OCI-LY3 (cell line): ENCODE results near the gene SPOCK3.

ENCODE experiments used
- H2AFZ ChIP-seq: fragments of 200-600, 300-600 bp; shearing (Covaris generic); 2 replicates; pipeline ENCODE4 v1.6.0; 2014; ENCODE audit warnings: antibody characterized with exemption, low read depth, low read length
- H3K27ac ChIP-seq: fragments of 200-600, 300-600 bp; sonication (generic); 2 replicates; pipeline ENCODE4 v1.5.1; 2014; ENCODE audit warnings: mild to moderate bottlenecking, low read length, moderate library complexity, mixed read lengths
- H3K27me3 ChIP-seq: fragments of 200-600, 300-600 bp; sonication (generic); 2 replicates; pipeline ENCODE4 v1.6.1; 2014; ENCODE audit warnings: low read depth, low read length, mixed read lengths
- H3K36me3 ChIP-seq: fragments of 200-600, 300-600 bp; sonication (generic); replicated peaks from 2 replicates; pipeline ENCODE3; 2014; ENCODE audit warnings: low read depth, low read length, mixed read lengths
- H3K4me1 ChIP-seq: fragments of 300-600, 200-600 bp; sonication (generic); 2 replicates; pipeline ENCODE4 v1.6.1; 2014; ENCODE audit warnings: low read length, mixed read lengths
- H3K4me2 ChIP-seq: fragments of 200-600, 300-600 bp; sonication (generic); 2 replicates; pipeline ENCODE4 v1.6.1; 2014; ENCODE audit warnings: low read length, mixed read lengths
- H3K4me3 ChIP-seq: fragments of 300-600, 200-600 bp; sonication (generic); 2 replicates; pipeline ENCODE4 v1.5.1; 2014; ENCODE audit warnings: antibody characterized with exemption, mild to moderate bottlenecking, low read length, moderate library complexity
- H3K79me2 ChIP-seq: fragments of 300-600, 200-600 bp; shearing (Covaris generic); 2 replicates; pipeline ENCODE4 v1.6.1; 2014; ENCODE audit warnings: mild to moderate bottlenecking, low read length, mixed read lengths
- H3K9ac ChIP-seq: fragments of 300-600, 200-600 bp; shearing (Covaris generic); 2 replicates; pipeline ENCODE4 v1.6.0; 2014; ENCODE audit warnings: mild to moderate bottlenecking, low read length, moderate library complexity
- H3K9me3 ChIP-seq: fragments of 200-600, 300-600 bp; shearing (Covaris generic); 2 replicates; pipeline ENCODE4 v1.6.1; 2014; ENCODE audit warnings: low read length, mixed read lengths; ENCODE audit not compliant: insufficient read depth
- H4K20me1 ChIP-seq: fragments of 200-600, 300-600 bp; sonication (generic); 2 replicates; pipeline ENCODE4 v1.6.1; 2016; ENCODE audit warnings: low read length, mixed read lengths; ENCODE audit not compliant: insufficient read depth
- CTCF ChIP-seq: fragments of 200-600, 300-600 bp; sonication (generic); IDR thresholded peaks from 2 replicates; pipeline ENCODE4 v1.5.1; 2014; ENCODE audit warnings: antibody characterized with exemption, low read length, low read depth
- EZH2phosphoT487 ChIP-seq: fragments of 200-600 bp; shearing (Covaris generic); IDR thresholded peaks from 2 replicates; pipeline ENCODE4 v1.6.1; 2018; ENCODE audit warnings: antibody characterized with exemption, mixed run types, low read depth

Gene SPOCK3

GRCh38 chr4:166989886-166990285 lies 244.4 kb downstream of the SPOCK3 start:
- H4K20me1 ChIP-seq, result no peaks in the 10 kb centered on the region
- no peak overlapping the region for H3K4me3 ChIP-seq
- no peak overlapping the region for H3K27ac ChIP-seq
- TF ChIP-seq EZH2phosphoT487, result no peak
- no peak for TF ChIP-seq CTCF
- no peaks in the 10 kb centered on the region for H3K9me3 ChIP-seq
- H3K27me3 ChIP-seq, result no peaks in the 10 kb centered on the region
- H3K9ac ChIP-seq, result no peak overlapping the region
- H3K4me2 ChIP-seq, result no peak overlapping the region
- no peaks in the 10 kb centered on the region for H3K36me3 ChIP-seq
- H3K79me2 ChIP-seq, result no peaks in the 10 kb centered on the region
- H3K4me1 ChIP-seq, result peaks cover 6% of the 10 kb centered on the region; the same call in 1 of the 2 replicates
- no peak overlapping the region for H2AFZ ChIP-seq

- no peak overlapping the region for H3K27ac ChIP-seq
- H3K4me1 ChIP-seq, result peaks cover 6% of the 10 kb centered on the region; the same call in 1 of the 2 replicates
- H3K79me2 ChIP-seq, result no peaks in the 10 kb centered on the region
- H3K36me3 ChIP-seq, result no peaks in the 10 kb centered on the region
- no peaks in the 10 kb centered on the region for H4K20me1 ChIP-seq
- H3K4me2 ChIP-seq, result no peak overlapping the region
- no peaks in the 10 kb centered on the region for H3K27me3 ChIP-seq
- no peak overlapping the region for H2AFZ ChIP-seq
- H3K4me3 ChIP-seq, result no peak overlapping the region
- TF ChIP-seq EZH2phosphoT487 (no peak), CTCF (no peak)
- no peaks in the 10 kb centered on the region for H3K9me3 ChIP-seq
- no peak overlapping the region for H3K9ac ChIP-seq
Observed at GRCh38 chr4:166987026-166987425, 247.3 kb downstream of the SPOCK3 start.

- no peaks in the 10 kb centered on the region for H3K9me3 ChIP-seq
- TF ChIP-seq CTCF (no peak), EZH2phosphoT487 (no peak)
- H3K4me2 ChIP-seq, result no peak overlapping the region
- H4K20me1 ChIP-seq, result no peaks in the 10 kb centered on the region
- H3K4me1 ChIP-seq, result no peaks in the 10 kb centered on the region
- H3K4me3 ChIP-seq, result no peak overlapping the region
- no peak overlapping the region for H2AFZ ChIP-seq
- no peak overlapping the region for H3K27ac ChIP-seq
- no peaks in the 10 kb centered on the region for H3K36me3 ChIP-seq
- no peaks in the 10 kb centered on the region for H3K27me3 ChIP-seq
- H3K79me2 ChIP-seq, result no peaks in the 10 kb centered on the region
- H3K9ac ChIP-seq, result no peak overlapping the region
Observed at GRCh38 chr4:166981847-166982246, 252.4 kb downstream of the SPOCK3 start.

GRCh38 chr4:166980419-166980818 lies 253.9 kb downstream of the SPOCK3 start:
- no peak overlapping the region for H3K4me2 ChIP-seq
- H4K20me1 ChIP-seq, result no peaks in the 10 kb centered on the region
- H3K27me3 ChIP-seq, result no peaks in the 10 kb centered on the region
- H3K9ac ChIP-seq, result no peak overlapping the region
- H2AFZ ChIP-seq, result no peak overlapping the region
- H3K4me3 ChIP-seq, result no peak overlapping the region
- no peak for TF ChIP-seq EZH2phosphoT487
- TF ChIP-seq CTCF, result no peak
- H3K27ac ChIP-seq, result no peak overlapping the region
- no peaks in the 10 kb centered on the region for H3K4me1 ChIP-seq
- H3K79me2 ChIP-seq, result no peaks in the 10 kb centered on the region
- no peaks in the 10 kb centered on the region for H3K9me3 ChIP-seq
- H3K36me3 ChIP-seq, result no peaks in the 10 kb centered on the region
